Lower lobe of right lung (tissue), 2 donors: ENCODE measurements around the gene SLC5A10. TPM values are rescaled to one million over a fixed set of nuclear protein-coding genes. Genes with fewer than 3 reads are reported as not detected.
A peak's percentile ranks its signal among the peaks of the same experiment; 100 is the strongest.

ENCODE experiments used
- ATAC-seq, 2 donors: fragments of 200-7000 bp; cut with Tn5 transposase; one replicate each; pipeline ENCODE4 v1.9.1; 2020 to 2022; ENCODE audit warnings: mild to moderate bottlenecking in 2 of 2, moderate library complexity in 2 of 2
- DNase-seq: peaks from one replicate; pipeline ENCODE4 v3.0.0-alpha.2; 2020
- H3K27ac ChIP-seq: fragments of 200-600 bp; one replicate; pipeline ENCODE4 v1.8.0; 2022
- H3K27me3 ChIP-seq: fragments of 200-600 bp; one replicate; pipeline ENCODE4 v1.8.0; 2022; ENCODE audit warnings: low read depth
- H3K36me3 ChIP-seq: fragments of 200-600 bp; one replicate; pipeline ENCODE4 v1.8.0; 2022; ENCODE audit warnings: mild to moderate bottlenecking
- H3K4me1 ChIP-seq: fragments of 200-600 bp; one replicate; pipeline ENCODE4 v1.8.0; 2022
- H3K4me3 ChIP-seq: fragments of 200-600 bp; one replicate; pipeline ENCODE4 v1.8.0; 2022; ENCODE audit warnings: mild to moderate bottlenecking
- H3K9me3 ChIP-seq: fragments of 200-600 bp; one replicate; pipeline ENCODE4 v1.8.0; 2022
- CTCF ChIP-seq: fragments of 200-600 bp; IDR thresholded peaks from one replicate; pipeline ENCODE4 v1.8.0; 2022; ENCODE audit warnings: antibody characterized with exemption, mild to moderate bottlenecking
- intact Hi-C: fragments of 100-400 bp; cut with DNase I; formaldehyde crosslinking; loops from one replicate; pipeline ENCODE4 v1.11.0; 2022
- total RNA-seq: library from RNA; stranded (reverse); fragmentation: NEBNext Ultra II Directional; extraction: Animal tissue kit (Norgen Biotek cat#: 25700); gene quantifications from one replicate; pipeline ENCODE4 v1.2.1, GENCODE V29; 2021
- donor health status: DM: no; HTN: yes; CAD: no; lungs with severe emphysema.

Gene SLC5A10
- total RNA-seq, 1 donor from 2014 or later, result not detected

GRCh38 chr17:19013806-19014627 is 62.1 kb downstream of the SLC5A10 start:
- Histone ChIP-seq H3K27ac (no peak overlapping the region), H3K36me3 (no peaks in the 10 kb centered on the region), H3K4me1 (no peaks in the 10 kb centered on the region), H3K9me3 (no peaks in the 10 kb centered on the region), H3K27me3 (no peaks in the 10 kb centered on the region), H3K4me3 (no peak overlapping the region)
- peak; percentile 21 for DNase-seq
- no peak for TF ChIP-seq CTCF
- intact Hi-C loops, result no loop called here
- no peak for ATAC-seq

- Histone ChIP-seq H3K4me3 (no peak overlapping the region), H3K27me3 (no peaks in the 10 kb centered on the region), H3K4me1 (no peaks in the 10 kb centered on the region), H3K36me3 (no peaks in the 10 kb centered on the region), H3K27ac (no peak overlapping the region), H3K9me3 (no peaks in the 10 kb centered on the region)
- no peak for TF ChIP-seq CTCF
- intact Hi-C loops, result no loop called here
- no peak for ATAC-seq
- peak; percentile 38 for DNase-seq
These were observed 62.8 kb downstream of the SLC5A10 start for GRCh38 chr17:19014628-19015215.

- H3K27me3 ChIP-seq, result no peaks in the 10 kb centered on the region
- DNase-seq (peak; percentile 20), ATAC-seq (no peak)
- intact Hi-C loops, result no loop called here
- no peaks in the 10 kb centered on the region for H3K9me3 ChIP-seq
- no peaks in the 10 kb centered on the region for H3K4me1 ChIP-seq
- no peak for TF ChIP-seq CTCF
- H3K4me3 ChIP-seq, result no peak overlapping the region
- H3K36me3 ChIP-seq, result no peaks in the 10 kb centered on the region
- H3K27ac ChIP-seq, result no peak overlapping the region
These were observed 63.5 kb downstream of the SLC5A10 start for GRCh38 chr17:19015428-19015827.

- no peak for TF ChIP-seq CTCF
- DNase-seq (no peak), ATAC-seq (no peak)
- no peaks in the 10 kb centered on the region for H3K27me3 ChIP-seq
- H3K36me3 ChIP-seq, result no peaks in the 10 kb centered on the region
- H3K9me3 ChIP-seq, result no peaks in the 10 kb centered on the region
- intact Hi-C loops, result no loop called here
- H3K4me1 ChIP-seq, result no peaks in the 10 kb centered on the region
- H3K4me3 ChIP-seq, result no peak overlapping the region
- no peak overlapping the region for H3K27ac ChIP-seq
These were observed 64.3 kb downstream of the SLC5A10 start for GRCh38 chr17:19016297-19016696.

GRCh38 chr17:19016881-19017280 is 64.9 kb downstream of the SLC5A10 start:
- peak; percentile 30 for DNase-seq
- intact Hi-C loops, result no loop called here
- H3K27ac ChIP-seq, result no peak overlapping the region
- no peaks in the 10 kb centered on the region for H3K9me3 ChIP-seq
- H3K36me3 ChIP-seq, result no peaks in the 10 kb centered on the region
- H3K4me1 ChIP-seq, result no peaks in the 10 kb centered on the region
- TF ChIP-seq CTCF, result no peak
- ATAC-seq, result no peak
- no peaks in the 10 kb centered on the region for H3K27me3 ChIP-seq
- H3K4me3 ChIP-seq, result no peak overlapping the region
